ENCODE results near the gene MARS1.
"Not testable (repeated sequence)": the region's sequence is repeated elsewhere in the genome, so short reads cannot be mapped to it uniquely, and the experiment has no call there.

MARS1 gene

GRCh38 chr12:57553343-57554202, 65.7 kb downstream of the MARS1 start:
- no peak for DNase-seq

DNA sequence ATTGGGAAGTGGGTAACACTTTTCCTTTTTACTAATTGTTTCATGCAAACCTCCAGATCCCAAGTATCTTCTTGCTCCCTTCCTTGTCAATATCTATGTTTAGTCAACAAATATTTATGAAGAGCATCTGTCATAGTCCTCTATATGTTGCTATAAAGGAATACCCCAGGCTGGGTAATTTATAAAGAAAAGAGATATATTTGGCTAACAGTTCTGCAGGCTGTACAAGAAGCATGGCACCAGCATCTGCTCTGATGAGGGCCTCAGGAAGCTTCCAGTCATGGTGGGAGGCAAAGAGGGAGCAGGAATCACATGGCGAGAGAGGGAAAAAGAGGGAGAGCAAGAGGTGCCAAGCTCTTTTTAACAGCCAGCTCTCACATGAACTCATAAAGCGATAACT, 66.6 kb downstream of the MARS1 start:
- no peak for DNase-seq

DNA sequence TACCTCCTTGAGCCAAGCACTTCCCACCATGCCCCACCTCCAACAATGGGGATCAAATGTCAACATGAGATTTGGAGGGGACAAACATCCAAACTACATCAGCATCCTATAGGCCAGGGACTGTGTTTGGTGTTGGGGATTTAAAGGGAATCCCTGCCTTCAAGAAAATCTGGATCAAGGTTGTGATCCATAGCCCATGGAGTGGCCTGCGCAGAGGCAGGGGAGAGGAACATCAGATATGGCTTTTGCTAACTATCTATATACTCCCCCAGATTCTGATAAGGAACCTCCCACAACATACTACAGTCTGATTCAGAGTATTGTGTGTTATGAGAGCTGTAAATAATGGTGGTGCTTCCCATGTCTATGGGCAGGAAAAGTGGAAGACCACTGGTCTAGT, 67.0 kb downstream of the MARS1 start:
- no peak for DNase-seq

DNA sequence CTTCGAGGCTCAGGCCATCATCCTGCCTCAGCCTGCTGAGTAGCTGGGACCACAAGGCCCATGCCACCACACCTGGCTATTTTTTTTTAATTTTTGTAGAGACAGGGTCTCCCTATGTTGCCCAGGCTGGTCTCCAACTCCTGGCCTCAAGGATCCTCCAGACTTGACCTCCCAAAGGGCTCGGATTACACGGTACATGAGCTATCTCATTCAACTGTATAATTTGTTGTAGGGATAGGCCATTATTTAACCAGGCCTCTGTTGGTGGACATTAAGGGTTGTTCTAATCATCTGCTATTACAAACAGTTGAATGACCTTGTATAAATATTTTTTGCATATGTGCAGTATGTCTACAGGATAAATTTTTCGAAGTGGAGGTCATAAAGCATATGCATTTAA, 71.0 kb downstream of the MARS1 start:
- no peak for DNase-seq

DNA sequence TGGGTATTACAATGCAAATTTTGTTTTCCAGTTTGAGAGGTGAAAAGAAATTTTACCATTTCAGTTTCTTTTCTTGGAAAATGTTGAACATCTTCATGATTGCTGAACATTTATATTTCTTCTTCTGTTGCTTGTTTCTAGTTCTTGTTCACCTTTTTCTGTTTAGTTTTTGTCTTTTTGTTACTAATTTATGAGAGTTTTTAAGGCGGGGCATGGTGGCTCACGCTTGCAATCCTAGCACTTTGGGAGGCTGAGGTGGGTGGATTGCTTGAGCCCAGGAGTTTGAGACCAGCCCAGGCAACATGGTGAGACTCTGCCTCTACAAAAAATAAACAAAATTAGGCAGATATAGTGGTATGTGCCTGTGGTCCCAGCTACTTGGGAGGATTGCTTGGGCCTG, 72.6 kb downstream of the MARS1 start:
- no peak for DNase-seq

DNA sequence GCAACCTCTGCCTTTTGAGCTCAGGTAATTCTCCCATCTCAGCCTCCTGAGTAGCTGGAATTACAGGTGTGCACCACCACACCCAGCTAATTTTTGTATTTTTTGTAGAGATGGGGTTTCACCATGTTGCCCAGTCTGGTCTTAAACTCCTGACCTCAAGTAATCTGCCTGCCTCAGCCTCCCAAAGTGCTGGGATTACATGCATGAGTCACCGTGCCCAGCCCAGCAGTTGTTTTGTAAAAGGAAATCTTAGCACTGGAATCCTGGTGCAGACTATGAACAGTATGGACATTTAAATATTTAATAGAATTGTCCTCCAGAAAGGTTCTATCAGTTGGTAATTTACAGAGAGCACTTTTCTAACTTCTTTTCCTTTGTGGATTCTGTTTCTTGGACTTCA, 73.2 kb downstream of the MARS1 start:
- DNase-seq = not testable (repeated sequence)

GRCh38 chr12:57563358-57563757, 75.5 kb downstream of the MARS1 start:
- no peak for DNase-seq

- DNase-seq = no peak
These were observed 76.4 kb downstream of the MARS1 start for GRCh38 chr12:57564178-57564740.

All from CD4-positive, alpha-beta T cell treated with Interleukin-10 for 1 hour (primary cell).